HepG2 (cell line): ENCODE data around the gene NKD1. TPM values are rescaled to one million over a fixed set of nuclear protein-coding genes. Genes with fewer than 3 reads are reported as not detected.
A peak's percentile ranks its signal among the peaks of the same experiment; 100 is the strongest.

Source experiments
- ATF1 ChIP-seq: IDR thresholded peaks from 2 replicates; pipeline ENCODE4 v1.6.1; 2016; ENCODE audit warnings: mild to moderate bottlenecking, control low read depth
- FOXJ3 ChIP-seq: sonication (generic); formaldehyde crosslinking; IDR thresholded peaks from 2 replicates; pipeline ENCODE4 v1.4.0; 2020; ENCODE audit warnings: missing genetic modification reagents, mild to moderate bottlenecking, borderline replicate concordance
- HOXA3 ChIP-seq: sonication (generic); formaldehyde crosslinking; IDR thresholded peaks from 2 replicates; pipeline ENCODE4 v1.5.0; 2020; ENCODE audit warnings: missing genetic modification reagents
- KDM5B ChIP-seq: sonication (generic); formaldehyde crosslinking; IDR thresholded peaks from 2 replicates; pipeline ENCODE4 v1.4.0; 2020; ENCODE audit warnings: missing genetic modification reagents, mild to moderate bottlenecking, borderline replicate concordance
- MED13 ChIP-seq: sonication (generic); formaldehyde crosslinking; IDR thresholded peaks from 2 replicates; pipeline ENCODE4 v1.5.0; 2020; ENCODE audit warnings: missing genetic modification reagents
- MED8 ChIP-seq: sonication (generic); formaldehyde crosslinking; IDR thresholded peaks from 2 replicates; pipeline ENCODE4 v1.8.1; 2023; ENCODE audit warnings: mild to moderate bottlenecking, missing genetic modification reagents; ENCODE audit not compliant: insufficient replicate concordance
- REXO4 ChIP-seq: sonication (generic); formaldehyde crosslinking; IDR thresholded peaks from 2 replicates; pipeline ENCODE4 v1.8.0; 2022; ENCODE audit warnings: missing genetic modification reagents, mild to moderate bottlenecking, borderline replicate concordance
- SALL2 ChIP-seq: sonication (generic); formaldehyde crosslinking; IDR thresholded peaks from 2 replicates; pipeline ENCODE4 v1.8.1; 2023; ENCODE audit warnings: mild to moderate bottlenecking, missing genetic modification reagents, inconsistent platforms
- ZC3H4 ChIP-seq: sonication (generic); formaldehyde crosslinking; IDR thresholded peaks from 2 replicates; pipeline ENCODE4 v1.4.0; 2020; ENCODE audit warnings: missing genetic modification reagents, borderline replicate concordance
- ZFP36L2 ChIP-seq: sonication (generic); formaldehyde crosslinking; IDR thresholded peaks from 2 replicates; pipeline ENCODE4 v1.4.0; 2020; ENCODE audit warnings: missing genetic modification reagents
- ZNF430 ChIP-seq: sonication (generic); formaldehyde crosslinking; IDR thresholded peaks from 2 replicates; pipeline ENCODE4 v1.9.0; 2021; ENCODE audit warnings: mild to moderate bottlenecking, missing genetic modification reagents
- ZNF468 ChIP-seq: sonication (generic); formaldehyde crosslinking; IDR thresholded peaks from 2 replicates; pipeline ENCODE4 v1.8.0; 2022; ENCODE audit warnings: mild to moderate bottlenecking, moderate library complexity, missing genetic modification reagents
- ZNF530 ChIP-seq: sonication (generic); formaldehyde crosslinking; IDR thresholded peaks from 2 replicates; pipeline ENCODE4 v1.5.0; 2020; ENCODE audit warnings: low read depth, mild to moderate bottlenecking, missing genetic modification reagents
- ZNF557 ChIP-seq: sonication (generic); formaldehyde crosslinking; IDR thresholded peaks from 2 replicates; pipeline ENCODE4 v1.4.0; 2020; ENCODE audit warnings: missing genetic modification reagents
- ZNF746 ChIP-seq: sonication (generic); formaldehyde crosslinking; IDR thresholded peaks from 2 replicates; pipeline ENCODE4 v1.8.0; 2022; ENCODE audit warnings: mild to moderate bottlenecking, missing genetic modification reagents
- polyA plus RNA-seq, 8 experiments: library from polyadenylated mRNA; depleted of rRNA in 3 of 8; stranded (reverse) in 7 of 8; unstranded in 1 of 8; fragments of >200 nt; fragmentation: Illumina TruSeq in 4 of 8; extraction: Trizol in 4 of 8; gene quantifications; 2 replicates each; pipeline versions ENCODE4 v1.2.1 to v1.2.3, GENCODE V29; 2011 to 2016; ENCODE audit warnings: low read depth in 4 of 8, missing spikeins in 1 of 8, mixed read lengths in 1 of 8; ENCODE audit not compliant: insufficient read depth in 1 of 8
- total RNA-seq, 5 experiments: library from RNA; depleted of rRNA; stranded (reverse); fragments of >200 nt; fragmentation: Illumina TruSeq; extraction: Trizol; gene quantifications; 2 replicates each; pipeline ENCODE4 v1.2.3, GENCODE V29; 2016; ENCODE audit warnings: low read depth in 1 of 5
- TF ChIP-seq, protein P1 (sequence below): sonication (generic); formaldehyde crosslinking; IDR thresholded peaks from 2 replicates; pipeline ENCODE4 v1.4.0; 2020; ENCODE audit warnings: missing genetic modification reagents, borderline replicate concordance
- TF ChIP-seq, protein P2 (sequence below): sonication (generic); formaldehyde crosslinking; IDR thresholded peaks from 2 replicates; pipeline ENCODE4 v1.5.0; 2020; ENCODE audit warnings: missing genetic modification reagents, mild to moderate bottlenecking, borderline replicate concordance
- TF ChIP-seq, protein P3 (sequence below): IDR thresholded peaks from 2 replicates; pipeline ENCODE4 v1.6.1; 2016; ENCODE audit warnings: low read depth, missing genetic modification reagents, missing compliant biosample characterization

The NKD1 gene
- total and polyA plus RNA-seq, 2 of the 13 experiments (the other 11 are each of a cell fraction or from before 2014, with no cell fraction given), result 70.4 to 121 TPM

DNA sequence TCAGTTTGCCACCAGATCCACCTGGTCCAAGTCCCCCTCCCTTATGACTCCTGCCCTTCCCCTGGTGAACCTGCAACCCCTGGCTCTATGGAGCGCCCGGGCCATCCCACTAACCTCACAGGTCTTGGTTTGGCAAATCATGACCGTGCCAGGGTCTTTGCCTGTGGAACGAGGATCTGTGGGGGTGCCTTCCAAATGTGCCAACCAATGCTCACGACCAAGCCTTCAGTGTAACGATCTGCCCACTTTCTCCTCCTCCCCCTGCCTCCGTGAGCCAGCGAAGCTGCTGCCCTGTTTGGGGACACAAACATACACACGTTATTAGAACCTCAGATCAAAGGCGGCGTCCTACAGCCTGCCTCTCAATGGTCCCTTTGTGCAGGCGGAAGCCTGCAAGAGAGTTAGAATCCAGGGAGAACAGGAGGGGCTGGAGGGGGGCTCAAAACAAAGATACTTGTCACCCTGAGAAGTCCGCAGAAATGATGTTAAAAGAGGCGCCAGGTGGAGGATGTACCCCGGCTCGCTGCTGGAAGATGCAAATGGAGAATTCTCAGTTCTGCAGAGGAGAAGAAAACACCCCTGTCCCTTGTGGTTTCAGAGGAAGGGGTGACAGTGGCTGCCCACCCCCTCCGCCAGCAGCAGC lies 9.0 kb upstream of the NKD1 start (continued):
- no peak for TF ChIP-seq KDM5B
- TF ChIP-seq, protein P1, sequence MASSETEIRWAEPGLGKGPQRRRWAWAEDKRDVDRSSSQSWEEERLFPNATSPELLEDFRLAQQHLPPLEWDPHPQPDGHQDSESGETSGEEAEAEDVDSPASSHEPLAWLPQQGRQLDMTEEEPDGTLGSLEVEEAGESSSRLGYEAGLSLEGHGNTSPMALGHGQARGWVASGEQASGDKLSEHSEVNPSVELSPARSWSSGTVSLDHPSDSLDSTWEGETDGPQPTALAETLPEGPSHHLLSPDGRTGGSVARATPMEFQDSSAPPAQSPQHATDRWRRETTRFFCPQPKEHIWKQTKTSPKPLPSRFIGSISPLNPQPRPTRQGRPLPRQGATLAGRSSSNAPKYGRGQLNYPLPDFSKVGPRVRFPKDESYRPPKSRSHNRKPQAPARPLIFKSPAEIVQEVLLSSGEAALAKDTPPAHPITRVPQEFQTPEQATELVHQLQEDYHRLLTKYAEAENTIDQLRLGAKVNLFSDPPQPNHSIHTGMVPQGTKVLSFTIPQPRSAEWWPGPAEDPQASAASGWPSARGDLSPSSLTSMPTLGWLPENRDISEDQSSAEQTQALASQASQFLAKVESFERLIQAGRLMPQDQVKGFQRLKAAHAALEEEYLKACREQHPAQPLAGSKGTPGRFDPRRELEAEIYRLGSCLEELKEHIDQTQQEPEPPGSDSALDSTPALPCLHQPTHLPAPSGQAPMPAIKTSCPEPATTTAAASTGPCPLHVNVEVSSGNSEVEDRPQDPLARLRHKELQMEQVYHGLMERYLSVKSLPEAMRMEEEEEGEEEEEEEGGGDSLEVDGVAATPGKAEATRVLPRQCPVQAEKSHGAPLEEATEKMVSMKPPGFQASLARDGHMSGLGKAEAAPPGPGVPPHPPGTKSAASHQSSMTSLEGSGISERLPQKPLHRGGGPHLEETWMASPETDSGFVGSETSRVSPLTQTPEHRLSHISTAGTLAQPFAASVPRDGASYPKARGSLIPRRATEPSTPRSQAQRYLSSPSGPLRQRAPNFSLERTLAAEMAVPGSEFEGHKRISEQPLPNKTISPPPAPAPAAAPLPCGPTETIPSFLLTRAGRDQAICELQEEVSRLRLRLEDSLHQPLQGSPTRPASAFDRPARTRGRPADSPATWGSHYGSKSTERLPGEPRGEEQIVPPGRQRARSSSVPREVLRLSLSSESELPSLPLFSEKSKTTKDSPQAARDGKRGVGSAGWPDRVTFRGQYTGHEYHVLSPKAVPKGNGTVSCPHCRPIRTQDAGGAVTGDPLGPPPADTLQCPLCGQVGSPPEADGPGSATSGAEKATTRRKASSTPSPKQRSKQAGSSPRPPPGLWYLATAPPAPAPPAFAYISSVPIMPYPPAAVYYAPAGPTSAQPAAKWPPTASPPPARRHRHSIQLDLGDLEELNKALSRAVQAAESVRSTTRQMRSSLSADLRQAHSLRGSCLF (CRISPR knock-in tag), result no peak
- TF ChIP-seq ZNF468, result no peak
- TF ChIP-seq, protein P2, sequence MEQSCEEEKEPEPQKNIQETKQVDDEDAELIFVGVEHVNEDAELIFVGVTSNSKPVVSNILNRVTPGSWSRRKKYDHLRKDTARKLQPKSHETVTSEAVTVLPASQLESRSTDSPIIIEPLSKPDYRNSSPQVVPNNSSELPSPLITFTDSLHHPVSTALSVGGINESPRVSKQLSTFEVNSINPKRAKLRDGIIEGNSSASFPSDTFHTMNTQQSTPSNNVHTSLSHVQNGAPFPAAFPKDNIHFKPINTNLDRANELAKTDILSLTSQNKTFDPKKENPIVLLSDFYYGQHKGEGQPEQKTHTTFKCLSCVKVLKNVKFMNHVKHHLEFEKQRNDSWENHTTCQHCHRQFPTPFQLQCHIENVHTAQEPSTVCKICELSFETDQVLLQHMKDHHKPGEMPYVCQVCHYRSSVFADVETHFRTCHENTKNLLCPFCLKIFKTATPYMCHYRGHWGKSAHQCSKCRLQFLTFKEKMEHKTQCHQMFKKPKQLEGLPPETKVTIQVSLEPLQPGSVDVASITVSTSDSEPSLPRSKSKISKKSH (CRISPR knock-in tag), result no peak; the same call in 1 of the 2 replicates
- peak; percentile 50; the same call in 1 of the 2 replicates for TF ChIP-seq ATF1 (CRISPR knock-in tag)
- TF ChIP-seq REXO4 (CRISPR knock-in tag), result no peak
- peak; percentile 64; the same call in 1 of the 2 replicates for TF ChIP-seq ZNF430 (CRISPR knock-in tag)
- TF ChIP-seq MED13 (CRISPR knock-in tag), result no peak; the same call in none of the 2 replicates
- peak; percentile 96 for TF ChIP-seq MED8 (CRISPR knock-in tag)
- TF ChIP-seq ZNF746, result peak; percentile 72; the same call in 1 of the 2 replicates
- peak; percentile 58; the same call in 1 of the 2 replicates for TF ChIP-seq HOXA3 (CRISPR knock-in tag)
- peak; percentile 60; the same call in 1 of the 2 replicates for TF ChIP-seq FOXJ3 (CRISPR knock-in tag)
- TF ChIP-seq SALL2, result no peak
- no peak for TF ChIP-seq ZNF557 (CRISPR knock-in tag)
- TF ChIP-seq, protein P3, sequence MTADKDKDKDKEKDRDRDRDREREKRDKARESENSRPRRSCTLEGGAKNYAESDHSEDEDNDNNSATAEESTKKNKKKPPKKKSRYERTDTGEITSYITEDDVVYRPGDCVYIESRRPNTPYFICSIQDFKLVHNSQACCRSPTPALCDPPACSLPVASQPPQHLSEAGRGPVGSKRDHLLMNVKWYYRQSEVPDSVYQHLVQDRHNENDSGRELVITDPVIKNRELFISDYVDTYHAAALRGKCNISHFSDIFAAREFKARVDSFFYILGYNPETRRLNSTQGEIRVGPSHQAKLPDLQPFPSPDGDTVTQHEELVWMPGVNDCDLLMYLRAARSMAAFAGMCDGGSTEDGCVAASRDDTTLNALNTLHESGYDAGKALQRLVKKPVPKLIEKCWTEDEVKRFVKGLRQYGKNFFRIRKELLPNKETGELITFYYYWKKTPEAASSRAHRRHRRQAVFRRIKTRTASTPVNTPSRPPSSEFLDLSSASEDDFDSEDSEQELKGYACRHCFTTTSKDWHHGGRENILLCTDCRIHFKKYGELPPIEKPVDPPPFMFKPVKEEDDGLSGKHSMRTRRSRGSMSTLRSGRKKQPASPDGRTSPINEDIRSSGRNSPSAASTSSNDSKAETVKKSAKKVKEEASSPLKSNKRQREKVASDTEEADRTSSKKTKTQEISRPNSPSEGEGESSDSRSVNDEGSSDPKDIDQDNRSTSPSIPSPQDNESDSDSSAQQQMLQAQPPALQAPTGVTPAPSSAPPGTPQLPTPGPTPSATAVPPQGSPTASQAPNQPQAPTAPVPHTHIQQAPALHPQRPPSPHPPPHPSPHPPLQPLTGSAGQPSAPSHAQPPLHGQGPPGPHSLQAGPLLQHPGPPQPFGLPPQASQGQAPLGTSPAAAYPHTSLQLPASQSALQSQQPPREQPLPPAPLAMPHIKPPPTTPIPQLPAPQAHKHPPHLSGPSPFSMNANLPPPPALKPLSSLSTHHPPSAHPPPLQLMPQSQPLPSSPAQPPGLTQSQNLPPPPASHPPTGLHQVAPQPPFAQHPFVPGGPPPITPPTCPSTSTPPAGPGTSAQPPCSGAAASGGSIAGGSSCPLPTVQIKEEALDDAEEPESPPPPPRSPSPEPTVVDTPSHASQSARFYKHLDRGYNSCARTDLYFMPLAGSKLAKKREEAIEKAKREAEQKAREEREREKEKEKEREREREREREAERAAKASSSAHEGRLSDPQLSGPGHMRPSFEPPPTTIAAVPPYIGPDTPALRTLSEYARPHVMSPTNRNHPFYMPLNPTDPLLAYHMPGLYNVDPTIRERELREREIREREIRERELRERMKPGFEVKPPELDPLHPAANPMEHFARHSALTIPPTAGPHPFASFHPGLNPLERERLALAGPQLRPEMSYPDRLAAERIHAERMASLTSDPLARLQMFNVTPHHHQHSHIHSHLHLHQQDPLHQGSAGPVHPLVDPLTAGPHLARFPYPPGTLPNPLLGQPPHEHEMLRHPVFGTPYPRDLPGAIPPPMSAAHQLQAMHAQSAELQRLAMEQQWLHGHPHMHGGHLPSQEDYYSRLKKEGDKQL, result peak; percentile 86; the same call in 1 of the 2 replicates
- no peak for TF ChIP-seq ZFP36L2 (CRISPR knock-in tag)
- TF ChIP-seq ZC3H4 (CRISPR knock-in tag), result no peak; the same call in 1 of the 2 replicates
- no peak for TF ChIP-seq ZNF530 (CRISPR knock-in tag)
